GM21786 (cell line): ENCODE data around the gene GLIS1.

Source experiments
- ATAC-seq: cut with Tn5 transposase; IDR thresholded peaks from one replicate; pipeline ENCODE4 v1.9.1; 2021; ENCODE audit not compliant: unreplicated experiment

The GLIS1 gene

GRCh38 chr1:53458634-53459033, 280.3 kb downstream of the GLIS1 start:
- no peak for ATAC-seq
